HepG2 (cell line): Measurements from ENCODE around the gene MARCHF9. TPM values are rescaled to one million over a fixed set of nuclear protein-coding genes. Genes with fewer than 3 reads are reported as not detected.
A peak's percentile ranks its signal among the peaks of the same experiment; 100 is the strongest.

Experiments used
- ARID2 ChIP-seq: sonication (generic); formaldehyde crosslinking; IDR thresholded peaks from 2 replicates; pipeline ENCODE4 v1.8.1; 2022; ENCODE audit warnings: mild to moderate bottlenecking, missing genetic modification reagents, borderline replicate concordance
- BRCA1 ChIP-seq: sonication (generic); formaldehyde crosslinking; IDR thresholded peaks from 2 replicates; pipeline ENCODE4 v1.4.0; 2020; ENCODE audit warnings: missing genetic modification reagents
- BRD4 ChIP-seq: sonication (generic); formaldehyde crosslinking; IDR thresholded peaks from 2 replicates; pipeline ENCODE4 v1.4.0; 2020; ENCODE audit warnings: missing genetic modification reagents
- ELF3 ChIP-seq: IDR thresholded peaks from 2 replicates; pipeline ENCODE4 v1.6.1; 2016; ENCODE audit warnings: missing genetic modification reagents, missing compliant biosample characterization
- ETV5 ChIP-seq: IDR thresholded peaks from 2 replicates; pipeline ENCODE4 v1.6.1; 2018; ENCODE audit warnings: missing biosample characterization, missing genetic modification reagents, inconsistent platforms, borderline replicate concordance
- FOSL2 ChIP-seq: sonication (generic); formaldehyde crosslinking; IDR thresholded peaks from 2 replicates; pipeline ENCODE4 v1.4.0; 2020; ENCODE audit warnings: missing genetic modification reagents
- GTF2F1 ChIP-seq: fragments of 150-350 bp; IDR thresholded peaks from 2 replicates; pipeline ENCODE4 v1.6.1; 2014; ENCODE audit warnings: low read length
- KDM2A ChIP-seq: sonication (generic); formaldehyde crosslinking; IDR thresholded peaks from 2 replicates; pipeline ENCODE4 v1.4.0; 2020; ENCODE audit warnings: low read depth, missing genetic modification reagents, borderline replicate concordance
- MEIS1 ChIP-seq: sonication (generic); formaldehyde crosslinking; IDR thresholded peaks from 2 replicates; pipeline ENCODE4 v1.9.0; 2021; ENCODE audit warnings: mild to moderate bottlenecking, missing genetic modification reagents, moderate library complexity, borderline replicate concordance
- MTF1 ChIP-seq: sonication (generic); formaldehyde crosslinking; IDR thresholded peaks from 2 replicates; pipeline ENCODE4 v1.5.0; 2020; ENCODE audit warnings: missing genetic modification reagents
- MXD4 ChIP-seq: IDR thresholded peaks from 2 replicates; pipeline ENCODE4 v1.6.1; 2016; ENCODE audit warnings: mild to moderate bottlenecking, missing biosample characterization, missing genetic modification reagents
- MXI1 ChIP-seq: IDR thresholded peaks from 3 replicates; pipeline ENCODE4 v1.6.1; 2012; ENCODE audit warnings: low read depth, low read length, inconsistent platforms, borderline replicate concordance
- NR2F6 ChIP-seq, 2 experiments: IDR thresholded peaks; 2 replicates each; pipeline ENCODE4 v1.6.1; 2016; ENCODE audit warnings: antibody characterized with exemption in 1 of 2, mild to moderate bottlenecking in 1 of 2
- PCBP2 ChIP-seq: fragments of 200-400 bp; formaldehyde crosslinking; optimal IDR thresholded peaks from 2 replicates; pipeline ENCODE3; 2018; ENCODE audit warnings: low read length, low read depth; ENCODE audit not compliant: poor library complexity, severe bottlenecking
- SRY ChIP-seq: sonication (generic); formaldehyde crosslinking; IDR thresholded peaks from 2 replicates; pipeline ENCODE4 v1.8.0; 2022; ENCODE audit warnings: mild to moderate bottlenecking, missing genetic modification reagents
- TARDBP ChIP-seq: sonication (generic); formaldehyde crosslinking; IDR thresholded peaks from 2 replicates; pipeline ENCODE4 v1.8.0; 2022; ENCODE audit warnings: mild to moderate bottlenecking, missing genetic modification reagents
- TGIF2 ChIP-seq: IDR thresholded peaks from 2 replicates; pipeline ENCODE4 v1.6.1; 2016; ENCODE audit warnings: control low read depth, missing compliant biosample characterization
- TMF1 ChIP-seq: sonication (generic); formaldehyde crosslinking; IDR thresholded peaks from 2 replicates; pipeline ENCODE4 v1.8.1; 2022; ENCODE audit warnings: low read depth, missing genetic modification reagents
- TSC22D2 ChIP-seq: sonication (generic); formaldehyde crosslinking; IDR thresholded peaks from 2 replicates; pipeline ENCODE4 v1.5.1; 2020; ENCODE audit warnings: missing genetic modification reagents, mild to moderate bottlenecking, borderline replicate concordance
- ZBTB43 ChIP-seq: sonication (generic); formaldehyde crosslinking; conservative IDR thresholded peaks from 2 replicates; pipeline ENCODE4 v1.4.0; 2020; ENCODE audit warnings: missing genetic modification reagents
- ZNF205 ChIP-seq: IDR thresholded peaks from 2 replicates; pipeline ENCODE4 v1.6.1; 2018; ENCODE audit warnings: missing biosample characterization, missing genetic modification reagents
- ZNF280B ChIP-seq: sonication (generic); formaldehyde crosslinking; IDR thresholded peaks from 2 replicates; pipeline ENCODE4 v1.5.0; 2020; ENCODE audit warnings: missing genetic modification reagents, mild to moderate bottlenecking, borderline replicate concordance
- ZNF335 ChIP-seq: sonication (generic); formaldehyde crosslinking; IDR thresholded peaks from 2 replicates; pipeline ENCODE4 v1.4.0; 2020; ENCODE audit warnings: missing genetic modification reagents
- ZNF337 ChIP-seq: sonication (generic); formaldehyde crosslinking; IDR thresholded peaks from 2 replicates; pipeline ENCODE4 v1.5.1; 2020; ENCODE audit warnings: missing genetic modification reagents, low read depth, mild to moderate bottlenecking, borderline replicate concordance
- ZNF430 ChIP-seq: sonication (generic); formaldehyde crosslinking; IDR thresholded peaks from 2 replicates; pipeline ENCODE4 v1.9.0; 2021; ENCODE audit warnings: mild to moderate bottlenecking, missing genetic modification reagents
- ZNF558 ChIP-seq: sonication (generic); formaldehyde crosslinking; IDR thresholded peaks from 2 replicates; pipeline ENCODE4 v1.9.0; 2022; ENCODE audit warnings: mild to moderate bottlenecking, missing genetic modification reagents, borderline replicate concordance
- ZNF598 ChIP-seq: sonication (generic); formaldehyde crosslinking; IDR thresholded peaks from 2 replicates; pipeline ENCODE4 v1.5.1; 2020; ENCODE audit warnings: mild to moderate bottlenecking, missing genetic modification reagents, borderline replicate concordance
- polyA plus RNA-seq, 8 experiments: library from polyadenylated mRNA; depleted of rRNA in 3 of 8; stranded (reverse) in 7 of 8; unstranded in 1 of 8; fragments of >200 nt; fragmentation: Illumina TruSeq in 4 of 8; extraction: Trizol in 4 of 8; gene quantifications; 2 replicates each; pipeline versions ENCODE4 v1.2.1 to v1.2.3, GENCODE V29; 2011 to 2016; ENCODE audit warnings: low read depth in 4 of 8, missing spikeins in 1 of 8, mixed read lengths in 1 of 8; ENCODE audit not compliant: insufficient read depth in 1 of 8
- total RNA-seq, 5 experiments: library from RNA; depleted of rRNA; stranded (reverse); fragments of >200 nt; fragmentation: Illumina TruSeq; extraction: Trizol; gene quantifications; 2 replicates each; pipeline ENCODE4 v1.2.3, GENCODE V29; 2016; ENCODE audit warnings: low read depth in 1 of 5

Gene MARCHF9
- total and polyA plus RNA-seq, 2 of the 13 experiments (the other 11 are each of a cell fraction or from before 2014, with no cell fraction given), result 5.7 to 9.6 TPM

GRCh38 chr12:57771873-57772428 is 17.0 kb downstream of the MARCHF9 start, which contains the start of gene METTL1 (continued):
- TF ChIP-seq ZBTB43 (CRISPR knock-in tag), result peak; percentile 53; the same call in 1 of the 2 replicates
- TF ChIP-seq BRD4 (CRISPR knock-in tag), result no peak
- TF ChIP-seq ARID2 (CRISPR knock-in tag), result peak; percentile 78
- TF ChIP-seq BRCA1, result no peak
- TF ChIP-seq SRY (CRISPR knock-in tag), result peak; percentile 95
- TF ChIP-seq GTF2F1, result peak; percentile 55; the same call in 1 of the 2 replicates
- no peak; the same call in 1 of the 2 replicates for TF ChIP-seq FOSL2 (CRISPR knock-in tag)
- TF ChIP-seq ZNF335 (CRISPR knock-in tag), result 0 out of 2 replicates have a peak, but pooled peaks have one; percentile 46
- TF ChIP-seq NR2F6 (IDR thresholded peaks at IDR 0.05), result no peak; the same call in 1 of the 2 replicates
- TF ChIP-seq NR2F6 (CRISPR knock-in tag; IDR thresholded peaks at IDR 0.05), result peak; percentile 35; the same call in 1 of the 2 replicates
- TF ChIP-seq ZNF205, result 0 out of 2 replicates have a peak, but pooled peaks have one; percentile 66
- peak; percentile 88; the same call in 1 of the 2 replicates for TF ChIP-seq TSC22D2
- TF ChIP-seq ZNF337 (CRISPR knock-in tag), result peak; percentile 58; the same call in 1 of the 2 replicates
- peak; percentile 78; the same call in 1 of the 2 replicates for TF ChIP-seq KDM2A (CRISPR knock-in tag)
- TF ChIP-seq ZNF558, result peak; percentile 15; the same call in 1 of the 2 replicates
- peak; percentile 57; the same call in 1 of the 2 replicates for TF ChIP-seq MEIS1 (CRISPR knock-in tag)
- peak; percentile 69; the same call in 1 of the 2 replicates for TF ChIP-seq TARDBP (CRISPR knock-in tag)
- TF ChIP-seq MXD4 (CRISPR knock-in tag), result peak; percentile 100
- no peak for TF ChIP-seq PCBP2
- peak; percentile 65 for TF ChIP-seq ELF3
- TF ChIP-seq ZNF280B (CRISPR knock-in tag), result peak; percentile 92
- TF ChIP-seq ETV5 (CRISPR knock-in tag), result peak; percentile 24; the same call in 1 of the 2 replicates
- no peak for TF ChIP-seq MTF1 (CRISPR knock-in tag)
- peak; percentile 83 for TF ChIP-seq TGIF2 (CRISPR knock-in tag)
- TF ChIP-seq ZNF598 (CRISPR knock-in tag), result peak; percentile 88; the same call in 1 of the 2 replicates
- TF ChIP-seq MXI1, result peak; percentile 100
- 0 out of 2 replicates have a peak, but pooled peaks have one; percentile 85 for TF ChIP-seq ZNF430
- 0 out of 2 replicates have a peak, but pooled peaks have one; percentile 33 for TF ChIP-seq TMF1
